ENCODE results near the gene ABLIM1. TPM values are rescaled to one million over a fixed set of nuclear protein-coding genes. Genes with fewer than 3 reads are reported as not detected.

ABLIM1 gene
- total and polyA plus RNA-seq, 2 of the 13 experiments (the other 11 are each of a cell fraction or from before 2014, with no cell fraction given) = 59.4 to 92.7 TPM

DNA sequence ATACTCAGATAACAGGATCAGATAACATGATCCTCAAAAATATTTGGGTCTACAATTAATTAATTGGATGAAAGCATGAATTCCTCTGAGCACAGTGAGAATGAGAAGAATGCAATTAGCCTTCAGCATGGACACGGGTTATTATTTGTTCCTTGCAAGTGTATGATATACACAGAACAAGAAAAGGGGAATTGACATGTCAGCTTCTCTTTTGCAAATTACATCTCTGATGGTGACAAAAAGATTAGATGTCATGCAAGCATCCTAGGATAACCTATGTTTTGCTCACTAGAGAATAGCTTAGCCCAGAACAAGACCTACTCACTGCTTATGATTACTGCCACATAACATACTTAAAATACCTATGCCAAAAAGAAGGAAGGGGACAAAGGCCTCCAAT is 120.3 kb downstream of the ABLIM1 start:
- DNase-seq (ENCODE audit: low spot score) (no peak), FAIRE-seq (no peak), ATAC-seq (no peak)
- in situ Hi-C loops (cut with HindIII; ENCODE audit: extremely low pct_ligation_motif_present, low pct_unique_long_range_greater_than_20kb) = no loop called here
- Histone ChIP-seq H3K9ac (ENCODE audit: insufficient read depth, low read depth, low read length) (no peak overlapping the region), H3K36me3 (replicated peaks in 1 of 2; ENCODE audit: control insufficient read depth in 1 of 2, insufficient read depth in 2 of 2, low read length in 2 of 2) (no peaks in the 10 kb centered on the region), H3K27me3 (ENCODE audit: control insufficient read depth in 1 of 2, insufficient read depth in 2 of 2, low read length in 2 of 2) (no peaks in the 10 kb centered on the region), H3K4me1 (ENCODE audit: insufficient read depth, low read length) (peaks cover 10% of the 10 kb centered on the region), H3K4me3 (replicated peaks in 1 of 3; ENCODE audit: insufficient read depth in 1 of 3, low read depth in 2 of 3, low read length in 3 of 3) (no peak overlapping the region), H4K20me1 (ENCODE audit: insufficient read depth, low read length) (no peaks in the 10 kb centered on the region), H2AFZ (ENCODE audit: low read length) (no peak overlapping the region), H3K79me2 (ENCODE audit: insufficient read depth, low read length) (no peaks in the 10 kb centered on the region), H3K27ac (ENCODE audit: extremely low read length, insufficient read depth, low read length) (no peak overlapping the region), H3K4me2 (ENCODE audit: low read depth, low read length) (no peak overlapping the region), H3K9me3 (ENCODE audit: low read length) (no peaks in the 10 kb centered on the region)
- 91% methylated on average over 1 of the region's 1 CpG for WGBS (ENCODE audit: low lambda C conversion rate)
- intact Hi-C loops (cut with micrococcal nuclease; ENCODE audit: unreplicated experiment) = no loop called here
- no peak for TF ChIP-seq TCF12 (IDR thresholded peaks at IDR 0.05)
- no peak for TF ChIP-seq TCF12 (CRISPR knock-in tag; IDR thresholded peaks at IDR 0.05)
- no peak for TF ChIP-seq ZNF709 (CRISPR knock-in tag; IDR thresholded peaks at IDR 0.05)
- no peak for TF ChIP-seq POLR2AphosphoS2 (IDR thresholded peaks at IDR 0.05; ENCODE audit: low read depth, low read length)
- no peak for TF ChIP-seq ZNF232 (CRISPR knock-in tag; IDR thresholded peaks at IDR 0.05; ENCODE audit: borderline replicate concordance)
- TF ChIP-seq ZBTB20 (CRISPR knock-in tag; IDR thresholded peaks at IDR 0.05; ENCODE audit: borderline replicate concordance, low read depth) = no peak
- TF ChIP-seq, protein P1, sequence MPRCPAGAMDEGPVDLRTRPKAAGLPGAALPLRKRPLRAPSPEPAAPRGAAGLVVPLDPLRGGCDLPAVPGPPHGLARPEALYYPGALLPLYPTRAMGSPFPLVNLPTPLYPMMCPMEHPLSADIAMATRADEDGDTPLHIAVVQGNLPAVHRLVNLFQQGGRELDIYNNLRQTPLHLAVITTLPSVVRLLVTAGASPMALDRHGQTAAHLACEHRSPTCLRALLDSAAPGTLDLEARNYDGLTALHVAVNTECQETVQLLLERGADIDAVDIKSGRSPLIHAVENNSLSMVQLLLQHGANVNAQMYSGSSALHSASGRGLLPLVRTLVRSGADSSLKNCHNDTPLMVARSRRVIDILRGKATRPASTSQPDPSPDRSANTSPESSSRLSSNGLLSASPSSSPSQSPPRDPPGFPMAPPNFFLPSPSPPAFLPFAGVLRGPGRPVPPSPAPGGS (CRISPR knock-in tag; IDR thresholded peaks at IDR 0.05) = no peak
- TF ChIP-seq NFE2 (CRISPR knock-in tag; IDR thresholded peaks at IDR 0.05) = no peak
- no peak for TF ChIP-seq SNAPC2 (CRISPR knock-in tag; IDR thresholded peaks at IDR 0.05)
- no peak for TF ChIP-seq ZNF34 (CRISPR knock-in tag; IDR thresholded peaks at IDR 0.05; ENCODE audit: borderline replicate concordance)
- no peak for TF ChIP-seq ZNF570 (CRISPR knock-in tag; IDR thresholded peaks at IDR 0.05; ENCODE audit: borderline replicate concordance)
- no peak for TF ChIP-seq ZNF160 (CRISPR knock-in tag; IDR thresholded peaks at IDR 0.05)
- TF ChIP-seq SRSF4 (IDR thresholded peaks at IDR 0.05; ENCODE audit: low read depth, low read length, poor library complexity, severe bottlenecking) = no peak
- TF ChIP-seq ZGPAT (CRISPR knock-in tag; IDR thresholded peaks at IDR 0.05) = no peak
- TF ChIP-seq FOXC1 (CRISPR knock-in tag; IDR thresholded peaks at IDR 0.05; ENCODE audit: borderline replicate concordance) = no peak
- no peak for TF ChIP-seq ZNF713 (CRISPR knock-in tag; IDR thresholded peaks at IDR 0.05)
- TF ChIP-seq ZNF572 (CRISPR knock-in tag; IDR thresholded peaks at IDR 0.05) = no peak
- TF ChIP-seq, protein P2, sequence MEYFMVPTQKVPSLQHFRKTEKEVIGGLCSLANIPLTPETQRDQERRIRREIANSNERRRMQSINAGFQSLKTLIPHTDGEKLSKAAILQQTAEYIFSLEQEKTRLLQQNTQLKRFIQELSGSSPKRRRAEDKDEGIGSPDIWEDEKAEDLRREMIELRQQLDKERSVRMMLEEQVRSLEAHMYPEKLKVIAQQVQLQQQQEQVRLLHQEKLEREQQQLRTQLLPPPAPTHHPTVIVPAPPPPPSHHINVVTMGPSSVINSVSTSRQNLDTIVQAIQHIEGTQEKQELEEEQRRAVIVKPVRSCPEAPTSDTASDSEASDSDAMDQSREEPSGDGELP (IDR thresholded peaks at IDR 0.05; ENCODE audit: borderline replicate concordance, low read depth) = no peak
- TF ChIP-seq MAX (IDR thresholded peaks at IDR 0.05) = no peak
- no peak for TF ChIP-seq NR2F1 (CRISPR knock-in tag; IDR thresholded peaks at IDR 0.05)
- ChIA-PET CTCF (ENCODE audit: low intra/inter-chr PET ratio, low total read pairs) (no interaction called here), POLR2A (no interaction called here)
- no TSS peak for BruUV-seq (replicated peaks)

Data from HepG2 (cell line).